GM12878 (cell line): ENCODE data around the gene ELMOD3. TPM values are rescaled to one million over a fixed set of nuclear protein-coding genes. Genes with fewer than 3 reads are reported as not detected.

Source experiments
- ATAC-seq: fragments of 200-7000 bp; cut with Tn5 transposase; 3 replicates; pipeline ENCODE4 v1.9.1; 2020; ENCODE audit warnings: mild to moderate bottlenecking, moderate library complexity
- BruUV-seq: library from RNA; stranded (reverse); fragments of 400-500 nt; replicated peaks from 2 replicates; lab custom pipeline; 2021; lab: Mats Ljungman, UMichigan
- CTCF ChIA-PET: fragments of 300-600 bp; sonication (Branson Sonifier 250); formaldehyde crosslinking; extraction: SDS; loops from one replicate; lab custom pipeline; 2021; ENCODE audit warnings: inconsistent platforms; lab: Yijun Ruan, JAX
- POLR2A ChIA-PET: fragments of 350-600 bp; formaldehyde crosslinking; extraction: SDS; loops from one replicate; lab custom pipeline; 2021; ENCODE audit warnings: inconsistent platforms; lab: Charles Lee
- RAD21 ChIA-PET: fragments of 300-600 bp; sonication (Branson Sonifier 250); formaldehyde crosslinking; loops from one replicate; lab custom pipeline; 2023; ENCODE audit warnings: antibody characterized with exemption; ENCODE audit not compliant: unreplicated experiment; lab: Charles Lee
- SMC1A ChIA-PET: fragments of 300-600 bp; sonication (Branson Sonifier 250); formaldehyde crosslinking; loops from one replicate; lab custom pipeline; 2023; ENCODE audit not compliant: unreplicated experiment, uncharacterized antibody; lab: Charles Lee
- DNase-seq: peaks from one replicate; pipeline ENCODE4 v3.0.0-alpha.2; 2011; ENCODE audit warnings: low read depth, low spot score
- FAIRE-seq: peaks from 3 replicates; lab custom pipeline; 2011; peaks lifted over from hg19 to GRCh38; lab: Jason Lieb, UNC
- H2AFZ ChIP-seq: 2 replicates; pipeline ENCODE4 v1.6.0; 2011; ENCODE audit warnings: low read depth, low read length, control low read depth; ENCODE audit not compliant: control insufficient read depth
- H3K27ac ChIP-seq: 2 replicates; pipeline ENCODE4 v1.5.1; 2011; ENCODE audit warnings: control low read depth; ENCODE audit not compliant: control insufficient read depth, insufficient read depth
- H3K27me3 ChIP-seq, 2 experiments: replicated peaks in 1 of 2; 2 replicates each; pipeline versions ENCODE4 v1.6.0 to v1.6.1; 2011; ENCODE audit warnings: low read length in 1 of 2; ENCODE audit not compliant: control insufficient read depth in 2 of 2, insufficient read depth in 2 of 2
- H3K36me3 ChIP-seq, 2 experiments: 2 replicates each; pipeline ENCODE4 v1.5.1; 2011; ENCODE audit warnings: low read length in 1 of 2; ENCODE audit not compliant: control insufficient read depth in 2 of 2, insufficient read depth in 2 of 2
- H3K4me1 ChIP-seq: 2 replicates; pipeline ENCODE4 v1.6.1; 2011; ENCODE audit warnings: mild to moderate bottlenecking, low read length, moderate library complexity, mixed read lengths; ENCODE audit not compliant: control insufficient read depth, insufficient read depth
- H3K4me2 ChIP-seq: 2 replicates; pipeline ENCODE4 v1.6.0; 2011; ENCODE audit warnings: control low read depth; ENCODE audit not compliant: control insufficient read depth, insufficient read depth
- H3K4me3 ChIP-seq: fragments of 200-600 bp; sonication (generic); 2 replicates; pipeline ENCODE4 v1.5.1; 2016
- H3K79me2 ChIP-seq: 2 replicates; pipeline ENCODE4 v1.6.0; 2011; ENCODE audit warnings: low read length; ENCODE audit not compliant: control insufficient read depth, insufficient read depth
- H3K9ac ChIP-seq: 2 replicates; pipeline ENCODE4 v1.8.0; 2011; ENCODE audit warnings: low read length, control low read depth, mixed read lengths; ENCODE audit not compliant: control insufficient read depth, insufficient read depth
- H3K9me3 ChIP-seq: replicated peaks from 3 replicates; pipeline ENCODE4 v1.5.1; 2011; ENCODE audit warnings: mild to moderate bottlenecking, low read length; ENCODE audit not compliant: control insufficient read depth, insufficient read depth
- H4K20me1 ChIP-seq: 2 replicates; pipeline ENCODE4 v1.6.0; 2011; ENCODE audit not compliant: control insufficient read depth, insufficient read depth
- ATF7 ChIP-seq: fragments of 450-650 bp; IDR thresholded peaks from 2 replicates; pipeline ENCODE4 v1.6.1; 2016; ENCODE audit warnings: low read depth, mild to moderate bottlenecking
- CBX3 ChIP-seq: fragments of 200-600 bp; sonication (generic); IDR thresholded peaks from 2 replicates; pipeline ENCODE4 v1.6.1; 2016; ENCODE audit warnings: low read depth, borderline replicate concordance
- EZH2 ChIP-seq: IDR thresholded peaks from 2 replicates; pipeline ENCODE4 v1.6.1; 2012; ENCODE audit warnings: low read depth, mild to moderate bottlenecking, control low read depth, inconsistent platforms, low read length, borderline replicate concordance; ENCODE audit not compliant: control insufficient read depth
- NBN ChIP-seq: fragments of 450-650 bp; IDR thresholded peaks from 2 replicates; pipeline ENCODE4 v1.6.1; 2016
- NRF1 ChIP-seq: conservative IDR thresholded peaks from 2 replicates; pipeline ENCODE4 v1.6.1; 2011; ENCODE audit warnings: mild to moderate bottlenecking, low read depth, low read length, improper control_type of control experiment
- RBBP5 ChIP-seq: fragments of 200-600 bp; sonication (generic); conservative IDR thresholded peaks from 2 replicates; pipeline ENCODE4 v1.6.1; 2016
- SMAD5 ChIP-seq: IDR thresholded peaks from 2 replicates; pipeline ENCODE4 v1.6.1; 2016; ENCODE audit warnings: antibody characterized with exemption, low read depth
- STAT3 ChIP-seq: IDR thresholded peaks from 2 replicates; pipeline ENCODE4 v1.6.1; 2011; ENCODE audit warnings: low read depth, low read length, improper control_type of control experiment
- SUPT20H ChIP-seq: IDR thresholded peaks from 2 replicates; pipeline ENCODE4 v1.6.1; 2011; ENCODE audit warnings: low read depth, mild to moderate bottlenecking, low read length, moderate library complexity, borderline replicate concordance; ENCODE audit not compliant: control insufficient read depth
- YY1 ChIP-seq: IDR thresholded peaks from 2 replicates; pipeline ENCODE4 v1.6.1; 2011; ENCODE audit warnings: low read depth, mild to moderate bottlenecking, low read length
- ZBED1 ChIP-seq: IDR thresholded peaks from 2 replicates; pipeline ENCODE4 v1.6.1; 2016; ENCODE audit warnings: borderline replicate concordance
- WGBS: methylation state at CpG from one replicate; pipeline ENCODE4 v1.1.6; 2016; ENCODE audit warnings: low lambda C conversion rate; ENCODE audit not compliant: insufficient replicate concordance, insufficient coverage; ENCODE audit errors: missing lambda C conversion rate; 5-methylcytosine and 5-hydroxymethylcytosine counted together
- in situ Hi-C: fragments of 300-500 bp; cut with MboI; formaldehyde crosslinking; loops from 9 replicates; pipeline ENCODE4 v1.14.3; 2018; ENCODE audit warnings: mixed read lengths
- intact Hi-C: fragments of 100-400 bp; cut with micrococcal nuclease; formaldehyde crosslinking; loops from one replicate; pipeline ENCODE4 v1.14.2; 2022; ENCODE audit not compliant: unreplicated experiment
- polyA plus RNA-seq, 11 experiments: library from polyadenylated mRNA; depleted of rRNA in 4 of 11; unstranded in 6 of 11; stranded (reverse) in 5 of 11; fragments of >200 nt; fragmentation: Nextera tagmentation in 4 of 11; fragmentation: Illumina TruSeq in 1 of 11; extraction: Ambion mirVana in 4 of 11; extraction: Trizol in 1 of 11; gene quantifications; 1 replicate in 1 of 11; 2 replicates in 10 of 11; pipeline versions ENCODE4 v1.2.1 to v1.2.3, GENCODE V29; 2011 to 2016; ENCODE audit warnings: inconsistent platforms in 2 of 11, missing spikeins in 2 of 11, low read depth in 1 of 11
- total RNA-seq, 4 experiments: library from RNA; depleted of rRNA in 3 of 4; stranded (reverse); fragments of >200 nt in 3 of 4; fragmentation: Illumina TruSeq in 1 of 4; extraction: Trizol in 1 of 4; gene quantifications; 2 replicates each; pipeline versions ENCODE4 v1.2.1 to v1.2.3, GENCODE V29; 2013 to 2021
- TF ChIP-seq, protein P1 (sequence below): fragments of 450-650 bp; formaldehyde crosslinking; IDR thresholded peaks from 2 replicates; pipeline ENCODE4 v1.4.0; 2022; ENCODE audit warnings: mild to moderate bottlenecking, moderate library complexity
- TF ChIP-seq, protein P2 (sequence below): IDR thresholded peaks from 2 replicates; pipeline ENCODE4 v1.6.1; 2012; ENCODE audit warnings: low read length, inconsistent platforms
- TF ChIP-seq, protein P3 (sequence below): fragments of 450-650 bp; conservative IDR thresholded peaks from 2 replicates; pipeline ENCODE4 v1.6.1; 2017; ENCODE audit warnings: mild to moderate bottlenecking, moderate library complexity
- TF ChIP-seq, protein P4 (sequence below): fragments of 450-650 bp; IDR thresholded peaks from 2 replicates; pipeline ENCODE4 v1.6.1; 2017; ENCODE audit warnings: antibody characterized with exemption, mild to moderate bottlenecking, moderate library complexity

ELMOD3 gene
- total and polyA plus RNA-seq, 10 of the 15 experiments (the other 5 are each of a cell fraction or from before 2014, with no cell fraction given): 1.2 to 19.1 (median 12.5) TPM

DNA sequence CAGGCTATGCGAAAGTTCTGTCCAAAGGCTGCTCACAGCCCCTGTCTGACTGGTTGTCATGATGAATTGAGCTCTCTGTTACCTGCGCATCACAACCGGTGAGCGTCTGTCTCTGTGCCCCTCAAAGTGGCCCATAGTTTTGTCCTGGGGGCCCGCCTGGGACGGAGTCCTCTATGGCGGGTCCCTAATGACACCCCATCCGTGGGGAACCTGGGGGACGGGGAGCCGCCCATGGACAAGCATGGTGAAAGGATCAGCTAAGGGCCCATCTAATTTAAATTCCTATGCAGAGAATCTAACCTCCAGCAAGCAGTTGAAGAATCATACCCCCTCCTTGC, 473 bp downstream of the ELMOD3 start:
- Histone ChIP-seq H3K27ac (peak overlapping the region; percentile 71), H2AFZ (peak overlapping the region; percentile 94), H3K9me3 (no peaks in the 10 kb centered on the region), H3K4me3 (peak overlapping the region; percentile 87), H4K20me1 (no peaks in the 10 kb centered on the region), H3K27me3 (no peaks in the 10 kb centered on the region), H3K4me2 (peak overlapping the region; percentile 17), H3K79me2 (peaks cover 25% of the 10 kb centered on the region), H3K36me3 (peaks cover 1 to 5% of the 10 kb centered on the region in 2 experiments; a peak in 3 of 4 replicates), H3K4me1 (peaks cover 4% of the 10 kb centered on the region), H3K9ac (peak overlapping the region; percentile 94)
- POLR2A ChIA-PET: interaction anchor here (1.1 to 3.0 kb wide), 12 partner anchors 9 to 241 kb away, joined by 3 to 20 read pairs (median 6); partner anchors contain the start of genes MAT2A, RNF181, SH2D6 and TGOLN2
- SMC1A ChIA-PET: interaction anchor here (0.7 to 1.6 kb wide), 7 partner anchors 11 to 185 kb away, joined by 3 to 8 read pairs (median 3); partner anchors contain the start of gene TGOLN2
- CTCF ChIA-PET: interaction anchor here (0.7 to 1.7 kb wide), 7 partner anchors 11 to 429 kb away, joined by 3 to 8 read pairs (median 5); partner anchors contain the start of gene TGOLN2
- FAIRE-seq: no peak
- RAD21 ChIA-PET: interaction anchor here (1.2 to 1.8 kb wide), 6 partner anchors 24 to 197 kb away, joined by 3 to 9 read pairs (median 4); partner anchors contain the start of genes SH2D6 and TGOLN2
- BruUV-seq: TSS peak; percentile 79
- in situ Hi-C loops (no loop called here), intact Hi-C loops (loop anchor here (2.0 kb wide), 1 partner anchor 184 kb away; the partner anchor contains the start of gene MAT2A)
- WGBS: 5% methylated on average over 10 of the region's 10 CpGs
- peak; percentile 9 for ATAC-seq
- no peak for DNase-seq
- TF ChIP-seq, protein P1, sequence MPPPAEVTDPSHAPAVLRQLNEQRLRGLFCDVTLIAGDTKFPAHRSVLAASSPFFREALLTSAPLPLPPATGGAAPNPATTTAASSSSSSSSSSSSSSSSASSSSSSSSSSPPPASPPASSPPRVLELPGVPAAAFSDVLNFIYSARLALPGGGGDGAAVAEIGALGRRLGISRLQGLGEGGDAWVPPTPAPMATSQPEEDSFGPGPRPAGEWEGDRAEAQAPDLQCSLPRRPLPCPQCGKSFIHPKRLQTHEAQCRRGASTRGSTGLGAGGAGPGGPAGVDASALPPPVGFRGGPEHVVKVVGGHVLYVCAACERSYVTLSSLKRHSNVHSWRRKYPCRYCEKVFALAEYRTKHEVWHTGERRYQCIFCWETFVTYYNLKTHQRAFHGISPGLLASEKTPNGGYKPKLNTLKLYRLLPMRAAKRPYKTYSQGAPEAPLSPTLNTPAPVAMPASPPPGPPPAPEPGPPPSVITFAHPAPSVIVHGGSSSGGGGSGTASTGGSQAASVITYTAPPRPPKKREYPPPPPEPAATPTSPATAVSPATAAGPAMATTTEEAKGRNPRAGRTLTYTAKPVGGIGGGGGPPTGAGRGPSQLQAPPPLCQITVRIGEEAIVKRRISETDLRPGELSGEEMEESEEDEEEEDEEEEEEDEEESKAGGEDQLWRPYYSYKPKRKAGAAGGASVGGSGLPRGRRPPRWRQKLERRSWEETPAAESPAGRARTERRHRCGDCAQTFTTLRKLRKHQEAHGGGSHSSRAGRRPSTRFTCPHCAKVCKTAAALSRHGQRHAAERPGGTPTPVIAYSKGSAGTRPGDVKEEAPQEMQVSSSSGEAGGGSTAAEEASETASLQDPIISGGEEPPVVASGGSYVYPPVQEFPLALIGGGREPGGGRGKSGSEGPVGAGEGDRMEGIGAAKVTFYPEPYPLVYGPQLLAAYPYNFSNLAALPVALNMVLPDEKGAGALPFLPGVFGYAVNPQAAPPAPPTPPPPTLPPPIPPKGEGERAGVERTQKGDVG: no peak
- TF ChIP-seq, protein P2, sequence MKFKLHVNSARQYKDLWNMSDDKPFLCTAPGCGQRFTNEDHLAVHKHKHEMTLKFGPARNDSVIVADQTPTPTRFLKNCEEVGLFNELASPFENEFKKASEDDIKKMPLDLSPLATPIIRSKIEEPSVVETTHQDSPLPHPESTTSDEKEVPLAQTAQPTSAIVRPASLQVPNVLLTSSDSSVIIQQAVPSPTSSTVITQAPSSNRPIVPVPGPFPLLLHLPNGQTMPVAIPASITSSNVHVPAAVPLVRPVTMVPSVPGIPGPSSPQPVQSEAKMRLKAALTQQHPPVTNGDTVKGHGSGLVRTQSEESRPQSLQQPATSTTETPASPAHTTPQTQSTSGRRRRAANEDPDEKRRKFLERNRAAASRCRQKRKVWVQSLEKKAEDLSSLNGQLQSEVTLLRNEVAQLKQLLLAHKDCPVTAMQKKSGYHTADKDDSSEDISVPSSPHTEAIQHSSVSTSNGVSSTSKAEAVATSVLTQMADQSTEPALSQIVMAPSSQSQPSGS: no peak
- TF ChIP-seq SUPT20H (no peak), SMAD5 (no peak), ZBED1 (no peak), ATF7 (no peak), NBN (no peak), NRF1 (no peak), EZH2 (no peak), CBX3 (no peak), STAT3 (no peak), RBBP5 (no peak), YY1 (no peak)
- TF ChIP-seq, protein P3, sequence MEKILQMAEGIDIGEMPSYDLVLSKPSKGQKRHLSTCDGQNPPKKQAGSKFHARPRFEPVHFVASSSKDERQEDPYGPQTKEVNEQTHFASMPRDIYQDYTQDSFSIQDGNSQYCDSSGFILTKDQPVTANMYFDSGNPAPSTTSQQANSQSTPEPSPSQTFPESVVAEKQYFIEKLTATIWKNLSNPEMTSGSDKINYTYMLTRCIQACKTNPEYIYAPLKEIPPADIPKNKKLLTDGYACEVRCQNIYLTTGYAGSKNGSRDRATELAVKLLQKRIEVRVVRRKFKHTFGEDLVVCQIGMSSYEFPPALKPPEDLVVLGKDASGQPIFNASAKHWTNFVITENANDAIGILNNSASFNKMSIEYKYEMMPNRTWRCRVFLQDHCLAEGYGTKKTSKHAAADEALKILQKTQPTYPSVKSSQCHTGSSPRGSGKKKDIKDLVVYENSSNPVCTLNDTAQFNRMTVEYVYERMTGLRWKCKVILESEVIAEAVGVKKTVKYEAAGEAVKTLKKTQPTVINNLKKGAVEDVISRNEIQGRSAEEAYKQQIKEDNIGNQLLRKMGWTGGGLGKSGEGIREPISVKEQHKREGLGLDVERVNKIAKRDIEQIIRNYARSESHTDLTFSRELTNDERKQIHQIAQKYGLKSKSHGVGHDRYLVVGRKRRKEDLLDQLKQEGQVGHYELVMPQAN: no peak; the same call in 1 of the 2 replicates
- TF ChIP-seq, protein P4, sequence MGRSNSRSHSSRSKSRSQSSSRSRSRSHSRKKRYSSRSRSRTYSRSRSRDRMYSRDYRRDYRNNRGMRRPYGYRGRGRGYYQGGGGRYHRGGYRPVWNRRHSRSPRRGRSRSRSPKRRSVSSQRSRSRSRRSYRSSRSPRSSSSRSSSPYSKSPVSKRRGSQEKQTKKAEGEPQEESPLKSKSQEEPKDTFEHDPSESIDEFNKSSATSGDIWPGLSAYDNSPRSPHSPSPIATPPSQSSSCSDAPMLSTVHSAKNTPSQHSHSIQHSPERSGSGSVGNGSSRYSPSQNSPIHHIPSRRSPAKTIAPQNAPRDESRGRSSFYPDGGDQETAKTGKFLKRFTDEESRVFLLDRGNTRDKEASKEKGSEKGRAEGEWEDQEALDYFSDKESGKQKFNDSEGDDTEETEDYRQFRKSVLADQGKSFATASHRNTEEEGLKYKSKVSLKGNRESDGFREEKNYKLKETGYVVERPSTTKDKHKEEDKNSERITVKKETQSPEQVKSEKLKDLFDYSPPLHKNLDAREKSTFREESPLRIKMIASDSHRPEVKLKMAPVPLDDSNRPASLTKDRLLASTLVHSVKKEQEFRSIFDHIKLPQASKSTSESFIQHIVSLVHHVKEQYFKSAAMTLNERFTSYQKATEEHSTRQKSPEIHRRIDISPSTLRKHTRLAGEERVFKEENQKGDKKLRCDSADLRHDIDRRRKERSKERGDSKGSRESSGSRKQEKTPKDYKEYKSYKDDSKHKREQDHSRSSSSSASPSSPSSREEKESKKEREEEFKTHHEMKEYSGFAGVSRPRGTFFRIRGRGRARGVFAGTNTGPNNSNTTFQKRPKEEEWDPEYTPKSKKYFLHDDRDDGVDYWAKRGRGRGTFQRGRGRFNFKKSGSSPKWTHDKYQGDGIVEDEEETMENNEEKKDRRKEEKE: no peak
